Suppressor macrophage treated with lipopolysaccharide for 1 hour (primary cell): Measurements from ENCODE around the gene CAMSAP2.

ENCODE experiments used
- DNase-seq, 3 donors: peaks; one replicate each; pipeline ENCODE4 v3.0.0-alpha.2; 2020 to 2022

CAMSAP2 gene

DNA sequence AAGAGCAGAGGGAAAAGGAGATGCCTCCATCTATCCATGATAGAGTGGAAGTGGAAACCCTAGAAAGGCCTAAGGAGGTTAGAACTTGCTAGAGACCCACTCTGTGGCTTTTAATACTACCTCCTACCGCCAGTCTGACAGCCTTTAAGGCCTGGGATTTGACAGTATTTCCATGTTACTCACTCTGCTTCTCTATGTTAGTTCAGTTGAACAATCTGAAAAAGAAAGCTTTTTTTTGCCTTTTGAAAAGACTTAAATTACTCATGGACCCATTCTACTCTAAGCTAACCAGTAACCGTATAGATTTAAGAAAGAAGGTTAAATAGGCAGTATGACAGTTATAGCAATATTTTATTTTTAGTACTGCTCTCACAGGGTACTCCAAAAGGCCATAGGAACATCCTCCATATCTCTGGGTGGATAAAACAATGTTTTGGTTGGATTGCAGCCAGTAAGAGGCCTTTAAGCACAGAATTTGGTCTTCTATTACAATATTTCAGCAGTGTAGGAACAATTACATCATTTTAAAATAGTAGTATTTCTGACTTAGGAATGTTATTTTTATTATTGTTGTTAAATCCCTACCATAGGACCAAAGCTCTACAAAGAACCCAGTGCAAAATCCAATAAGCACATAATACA is 118.1 kb downstream of the CAMSAP2 start:
- no peak for DNase-seq

DNA sequence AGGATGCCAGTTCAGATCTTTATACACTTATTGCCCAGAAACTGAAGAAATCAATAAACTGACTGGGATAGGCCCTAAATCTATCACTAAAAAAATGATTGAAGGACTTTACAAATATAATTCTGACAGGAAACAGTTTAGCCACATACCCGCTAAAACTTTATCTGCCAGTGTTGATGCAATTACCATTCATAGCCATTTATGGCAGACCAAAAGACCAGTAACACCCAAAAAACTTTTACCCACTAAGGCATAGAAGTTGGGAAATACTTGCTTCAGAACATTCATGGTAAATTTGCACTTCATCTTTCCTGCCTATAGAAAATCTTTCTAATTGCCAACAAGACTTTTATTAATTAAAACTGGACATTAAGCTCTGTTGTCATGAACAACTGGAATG is 119.1 kb downstream of the CAMSAP2 start:
- no peak for DNase-seq

- DNase-seq = peak in 1 of 3 donors; percentile 26
Observed at GRCh38 chr1:200861937-200862647, 123.4 kb downstream of the CAMSAP2 start.

DNA sequence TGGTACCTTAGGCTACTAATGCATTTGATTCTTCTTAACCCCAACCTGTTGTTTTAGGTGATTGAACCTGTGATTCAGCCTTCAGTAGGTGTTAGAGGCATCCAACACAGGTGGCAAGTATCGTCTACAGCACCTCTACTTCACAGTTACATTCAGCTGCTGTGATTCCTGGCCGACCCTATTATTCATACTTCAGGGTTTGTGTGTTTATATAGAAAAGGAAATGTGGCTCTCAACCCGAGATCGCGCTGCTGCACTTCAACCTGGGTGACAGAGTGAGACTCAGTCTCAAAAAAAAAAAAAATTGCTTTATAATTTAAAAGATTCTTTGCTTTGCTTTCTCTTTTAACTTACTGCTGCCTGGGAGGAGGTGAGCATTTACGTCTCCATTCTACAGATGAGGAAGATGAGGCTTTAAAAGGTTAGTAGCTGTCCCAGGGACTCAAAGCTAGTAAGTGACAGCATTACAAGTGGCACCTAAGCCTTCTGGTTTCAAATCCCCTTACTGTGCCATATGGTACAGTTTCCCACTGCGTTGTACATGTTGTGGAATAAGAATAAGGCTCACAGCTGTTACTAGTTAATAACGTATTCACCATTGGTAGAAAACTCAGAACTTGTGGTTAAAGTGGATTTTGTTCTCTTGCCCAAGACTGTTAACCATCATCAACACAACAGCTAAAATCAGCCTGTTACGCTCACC is 124.2 kb downstream of the CAMSAP2 start:
- no peak for DNase-seq

- no peak for DNase-seq
Observed at GRCh38 chr1:200866116-200866515, 127.4 kb downstream of the CAMSAP2 start.

GRCh38 chr1:200866521-200866920 is 127.8 kb downstream of the CAMSAP2 start:
- DNase-seq = no peak

- DNase-seq = no peak
Observed at GRCh38 chr1:200867018-200867811, 128.5 kb downstream of the CAMSAP2 start.

GRCh38 chr1:200869376-200869752 is 130.7 kb downstream of the CAMSAP2 start:
- DNase-seq = no peak

DNA sequence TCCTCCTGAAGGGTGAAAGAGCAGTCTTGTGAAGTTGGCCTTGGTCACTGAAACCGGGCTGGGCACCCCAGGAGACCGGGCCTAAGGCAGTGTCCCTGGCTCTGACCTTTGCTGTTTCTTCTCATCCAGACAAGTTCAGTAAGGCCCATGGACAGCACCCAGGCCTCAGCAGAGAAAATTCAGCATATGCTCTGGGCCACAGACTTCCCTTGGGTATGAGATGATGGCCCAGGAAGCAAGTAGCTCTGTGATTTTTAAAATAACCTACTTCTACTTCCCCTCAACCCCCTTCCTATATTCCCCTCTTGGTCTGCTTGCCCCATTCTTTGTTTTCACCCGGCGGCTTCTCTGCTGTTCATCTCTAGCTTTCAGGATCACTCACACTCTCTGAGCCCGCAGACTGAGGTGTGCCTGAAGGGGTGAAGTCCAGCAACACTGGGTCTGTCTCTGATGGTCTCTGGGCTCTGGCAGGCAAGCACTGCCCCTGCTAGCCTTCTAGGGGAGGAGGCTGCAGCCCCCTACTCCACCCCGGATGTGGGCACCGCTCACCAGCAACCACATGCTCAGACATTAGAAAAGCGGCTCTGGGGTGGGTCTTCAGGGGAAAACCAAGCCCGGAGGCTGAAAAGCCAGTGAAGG is 131.2 kb downstream of the CAMSAP2 start:
- DNase-seq = no peak

GRCh38 chr1:200872446-200873115 is 133.9 kb downstream of the CAMSAP2 start, which contains the start of gene GPR25:
Gene GPR25, plus strand, starts transcription at chr1:200872981. Its CDS starts 57 bp downstream, at chr1:200873038.
- no peak for DNase-seq

GRCh38 chr1:200873116-200873670 is 134.5 kb downstream of the CAMSAP2 start:
- no peak for DNase-seq

DNA sequence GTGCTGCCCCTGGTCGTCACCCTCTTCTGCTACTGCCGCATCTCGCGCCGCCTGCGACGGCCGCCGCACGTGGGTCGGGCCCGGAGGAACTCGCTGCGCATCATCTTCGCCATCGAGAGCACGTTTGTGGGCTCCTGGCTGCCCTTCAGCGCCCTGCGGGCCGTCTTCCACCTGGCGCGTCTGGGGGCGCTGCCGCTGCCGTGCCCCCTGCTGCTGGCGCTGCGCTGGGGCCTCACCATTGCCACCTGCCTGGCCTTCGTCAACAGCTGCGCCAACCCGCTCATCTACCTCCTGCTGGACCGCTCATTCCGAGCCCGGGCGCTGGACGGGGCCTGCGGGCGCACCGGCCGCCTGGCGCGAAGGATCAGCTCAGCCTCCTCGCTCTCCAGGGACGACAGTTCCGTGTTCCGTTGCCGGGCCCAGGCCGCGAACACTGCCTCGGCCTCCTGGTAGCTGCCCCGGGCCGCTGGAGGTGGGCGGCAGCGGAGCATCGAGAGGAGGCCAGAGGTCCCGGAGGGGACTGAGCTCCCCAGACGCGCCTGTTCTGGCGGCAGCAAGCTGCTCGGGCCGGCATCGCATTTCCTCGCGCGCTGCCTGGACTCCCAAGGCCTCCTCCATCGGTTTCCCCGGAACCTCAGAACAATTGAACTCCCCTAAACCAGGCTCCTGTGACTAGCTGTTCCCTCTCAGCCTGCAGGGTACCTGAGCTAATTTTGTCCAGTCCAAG is 135.1 kb downstream of the CAMSAP2 start:
- DNase-seq = peak in 1 of 3 donors; percentile 36

DNA sequence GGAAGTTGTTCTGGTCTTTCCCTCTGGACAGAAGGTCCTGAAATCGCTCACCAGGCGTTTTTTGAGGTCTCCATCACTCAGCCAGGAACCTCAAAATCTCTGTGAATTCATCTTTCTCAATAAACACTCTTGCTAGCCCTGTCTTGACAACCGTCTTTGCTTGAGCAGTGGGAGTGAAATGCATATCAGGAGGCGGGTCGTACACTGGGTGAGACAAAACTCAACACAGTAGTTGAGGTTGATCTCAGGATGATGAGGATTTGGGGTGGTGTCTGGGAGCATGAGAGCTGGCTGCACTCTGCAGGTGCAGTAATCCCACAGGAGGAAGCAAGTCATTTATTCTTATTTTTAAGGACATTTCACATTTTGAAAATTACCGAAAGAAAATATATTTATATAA is 136.0 kb downstream of the CAMSAP2 start:
- no peak for DNase-seq

- DNase-seq = no peak
Observed at GRCh38 chr1:200875416-200875815, 136.7 kb downstream of the CAMSAP2 start.

DNA sequence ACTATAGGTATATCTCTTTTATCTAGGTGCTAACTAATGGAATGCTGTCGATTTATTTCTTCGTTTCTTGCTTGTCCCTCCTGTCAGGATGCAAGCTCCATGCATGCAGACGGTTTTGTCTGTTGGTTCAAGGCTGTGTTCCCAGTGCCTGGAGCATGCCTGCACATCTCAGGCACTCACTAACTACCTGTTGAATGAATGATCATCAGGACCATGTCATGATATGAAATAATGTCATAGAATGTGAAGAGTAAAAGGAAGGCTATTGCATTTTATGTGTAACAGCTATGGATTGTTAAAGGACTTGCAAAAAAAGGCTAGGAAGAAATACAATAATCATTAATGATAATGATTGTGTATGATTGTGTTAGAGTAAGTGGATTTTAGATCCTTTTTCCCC is 138.3 kb downstream of the CAMSAP2 start:
- DNase-seq = no peak

DNA sequence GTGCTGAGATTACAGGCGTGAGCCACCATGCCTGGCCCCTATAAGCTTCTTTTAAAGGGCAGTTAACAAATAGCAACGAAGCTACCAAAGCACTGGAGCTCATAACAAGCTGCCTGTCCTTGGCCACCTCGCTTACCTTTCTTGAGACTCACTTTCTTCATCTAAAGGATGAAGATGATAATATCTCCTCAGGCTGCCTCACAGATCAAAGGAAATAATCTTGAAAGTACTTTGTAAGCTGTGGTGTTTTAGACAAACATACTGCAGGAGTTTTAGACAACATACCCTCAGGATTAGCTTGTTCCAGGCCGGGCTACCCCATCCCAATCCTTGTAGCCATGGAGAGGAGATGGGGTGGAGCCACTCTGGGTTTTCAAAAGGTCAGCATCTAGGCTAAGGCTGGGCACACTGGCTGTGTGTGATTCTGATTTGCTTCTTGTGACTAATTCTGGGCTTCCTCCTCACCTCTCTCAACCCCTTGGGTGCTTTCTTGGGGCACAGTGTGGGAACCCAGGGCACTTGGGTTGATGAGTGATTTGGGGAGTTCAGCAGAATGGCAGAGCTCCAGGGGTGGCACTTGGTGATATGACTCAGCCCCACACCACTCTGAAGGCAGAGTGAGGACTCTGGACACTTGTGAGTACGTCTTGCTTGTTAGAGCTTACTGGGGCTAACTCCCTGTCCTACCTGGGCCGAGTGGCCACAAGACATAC is 139.3 kb downstream of the CAMSAP2 start:
- DNase-seq = peak; percentile 44 to 62 (median 50)

GRCh38 chr1:200880212-200880611 is 141.5 kb downstream of the CAMSAP2 start:
- DNase-seq = no peak

- DNase-seq = no peak
Observed at GRCh38 chr1:200883118-200883517, 144.4 kb downstream of the CAMSAP2 start.

DNA sequence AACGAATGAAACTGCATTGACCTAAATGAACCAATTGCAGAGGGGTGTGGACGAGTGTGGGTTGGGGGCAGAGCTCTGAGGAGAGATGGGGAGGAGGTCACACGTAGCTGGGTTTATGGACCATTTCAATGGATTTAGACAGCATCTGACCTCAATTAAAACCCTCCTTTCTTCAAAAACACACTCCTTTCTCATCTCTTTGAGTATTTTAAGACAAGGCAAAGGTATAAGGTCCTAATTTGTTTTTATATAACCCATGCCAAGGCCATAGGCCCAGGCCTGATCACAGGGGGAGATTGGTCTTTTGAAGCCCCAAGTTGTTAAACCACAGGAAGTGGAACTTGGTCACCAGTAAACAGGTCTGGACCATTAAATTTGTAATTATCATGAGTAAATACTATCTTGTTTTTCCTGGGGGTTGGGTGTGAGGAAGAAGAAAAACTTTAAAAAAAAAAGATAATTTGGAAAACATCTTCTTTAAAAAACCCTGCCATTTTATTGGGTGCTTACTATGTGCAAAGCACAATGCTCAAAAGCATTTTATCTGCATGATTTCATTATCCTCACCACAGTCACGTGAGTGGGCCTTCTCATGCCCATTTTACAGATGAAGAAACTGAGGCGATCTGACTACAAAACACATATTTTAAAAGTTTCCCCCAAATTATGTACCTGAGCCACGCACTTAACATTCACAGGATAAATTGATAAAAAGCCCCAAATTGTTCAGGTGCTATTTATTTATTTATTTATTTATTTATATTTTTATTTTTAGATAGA is 147.1 kb downstream of the CAMSAP2 start:
- DNase-seq = no peak
